ENCODE data around the gene RDH8.

Gene RDH8, protein sequence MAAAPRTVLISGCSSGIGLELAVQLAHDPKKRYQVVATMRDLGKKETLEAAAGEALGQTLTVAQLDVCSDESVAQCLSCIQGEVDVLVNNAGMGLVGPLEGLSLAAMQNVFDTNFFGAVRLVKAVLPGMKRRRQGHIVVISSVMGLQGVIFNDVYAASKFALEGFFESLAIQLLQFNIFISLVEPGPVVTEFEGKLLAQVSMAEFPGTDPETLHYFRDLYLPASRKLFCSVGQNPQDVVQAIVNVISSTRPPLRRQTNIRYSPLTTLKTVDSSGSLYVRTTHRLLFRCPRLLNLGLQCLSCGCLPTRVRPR

DNA sequence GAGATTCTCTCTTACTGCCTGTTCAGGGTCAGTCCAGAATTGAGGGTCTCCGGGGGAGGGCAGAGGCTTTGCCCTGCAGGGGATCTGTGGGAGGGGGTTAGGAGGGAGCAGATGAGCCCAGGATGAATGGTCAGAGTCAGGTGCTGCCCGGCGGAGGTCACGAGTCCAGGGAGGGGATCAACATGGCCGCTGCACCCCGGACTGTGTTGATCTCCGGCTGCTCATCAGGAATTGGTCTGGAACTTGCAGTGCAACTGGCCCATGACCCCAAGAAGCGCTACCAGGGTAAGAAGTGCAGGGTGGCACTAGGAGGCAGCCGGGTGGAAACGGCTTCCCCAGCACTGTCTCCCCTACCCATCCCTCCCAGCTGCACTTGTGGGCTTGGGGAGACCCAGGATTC, at the start of gene RDH8:
Gene RDH8 (plus strand): TSS at position 168 of the 400 bp plus-strand sequence. CDS start 15 bp downstream, at position 183.
- no peak for DNase-seq

DNA sequence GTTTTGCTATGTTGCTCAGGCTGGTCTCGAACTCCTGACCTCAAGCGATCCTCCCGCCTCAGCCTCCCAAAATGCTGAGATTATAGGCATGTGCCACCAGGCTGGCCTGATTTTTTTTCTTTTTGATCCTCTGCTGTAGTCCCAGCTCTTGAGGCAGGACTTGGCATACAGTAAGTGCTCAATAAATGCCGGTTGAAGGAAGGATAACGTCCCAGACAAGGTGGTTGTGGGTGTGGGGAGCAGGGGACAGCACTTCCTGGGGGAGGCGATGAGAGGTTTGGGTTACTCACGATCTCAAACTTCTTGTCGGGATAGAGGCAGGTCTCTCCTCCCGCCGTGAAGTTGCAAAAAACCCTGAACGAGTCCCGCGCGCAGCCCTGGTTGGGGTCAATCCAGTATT, 47.3 kb upstream of the RDH8 start:
- no peak for DNase-seq

DNA sequence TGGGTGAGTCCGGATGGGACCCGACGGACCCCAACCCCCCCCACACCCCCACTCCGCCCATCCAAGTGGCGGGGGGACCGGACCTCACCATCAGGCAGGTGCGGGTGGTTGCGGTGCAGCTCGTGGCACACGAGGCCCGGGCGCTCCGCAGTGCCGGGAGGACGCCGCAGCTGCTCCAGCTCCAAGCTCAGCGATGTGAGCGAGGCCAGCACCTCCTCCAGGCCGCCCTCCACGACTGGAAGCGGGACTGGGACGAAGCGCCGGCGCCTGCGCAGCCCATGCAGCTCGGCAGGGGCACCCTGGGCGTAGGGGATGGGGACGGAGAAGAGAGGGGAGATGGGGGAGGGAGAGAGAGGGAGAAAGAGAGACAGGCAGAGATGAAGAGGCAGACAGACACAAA, 46.8 kb upstream of the RDH8 start:
- DNase-seq = no peak

DNA sequence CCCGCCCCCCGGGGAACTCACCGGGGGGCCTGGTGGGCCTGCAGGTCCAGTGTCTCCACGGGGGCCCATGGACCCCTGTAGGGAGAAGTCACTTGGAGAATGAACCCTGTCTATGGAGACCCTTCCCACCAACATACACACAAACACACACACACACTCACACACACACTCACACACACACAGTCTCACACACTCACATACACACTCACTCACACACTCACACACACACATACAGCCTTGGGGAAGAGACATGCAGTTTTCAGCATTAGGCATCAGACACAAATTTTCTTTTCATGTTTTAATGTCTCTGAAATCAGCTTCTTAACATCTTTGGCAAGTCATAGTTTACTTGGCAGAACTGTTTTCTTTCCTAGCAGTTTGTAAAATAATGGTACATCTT, 46.0 kb upstream of the RDH8 start:
- no peak for DNase-seq

DNA sequence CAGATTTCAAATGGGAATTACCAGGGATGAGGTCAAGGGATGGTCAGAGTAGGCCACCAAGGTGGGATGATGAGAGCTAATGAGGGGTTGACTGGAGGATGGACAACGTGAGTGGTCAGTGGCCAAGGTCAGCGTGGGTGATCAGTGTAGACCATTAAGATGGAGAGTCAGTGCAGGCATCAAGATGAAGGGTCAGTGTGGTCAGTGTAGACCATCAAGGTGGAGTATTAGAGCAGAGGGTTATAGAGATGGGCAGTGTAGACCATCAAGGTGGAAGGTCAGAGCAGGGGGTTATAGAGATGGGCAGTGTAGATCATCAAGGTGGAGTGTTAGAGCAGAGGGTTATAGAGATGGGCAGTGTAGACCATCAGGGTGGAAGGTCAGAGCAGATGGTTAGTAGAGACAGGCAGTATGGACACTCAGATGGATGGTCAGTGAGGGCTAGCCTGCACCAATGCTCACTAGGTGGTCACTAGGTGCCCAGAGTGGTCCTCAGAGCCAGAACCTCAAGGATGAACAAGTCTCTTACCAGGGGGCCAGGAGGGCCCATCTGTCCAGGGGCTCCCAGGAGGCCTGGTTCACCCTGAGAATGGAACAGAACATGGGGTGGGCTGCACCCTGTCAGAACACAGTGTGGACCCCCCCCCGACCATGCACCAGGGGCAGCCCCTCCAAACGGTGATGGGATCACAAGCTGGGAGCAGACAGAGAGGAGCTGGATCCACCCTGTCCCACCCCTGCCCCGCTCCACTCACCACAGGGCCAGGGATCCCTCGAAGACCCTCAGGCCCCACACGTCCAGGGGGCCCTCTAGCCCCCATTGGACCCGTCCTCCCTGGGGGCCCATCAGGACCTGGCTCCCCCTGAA, 44.2 kb upstream of the RDH8 start:
- no peak for DNase-seq

DNA sequence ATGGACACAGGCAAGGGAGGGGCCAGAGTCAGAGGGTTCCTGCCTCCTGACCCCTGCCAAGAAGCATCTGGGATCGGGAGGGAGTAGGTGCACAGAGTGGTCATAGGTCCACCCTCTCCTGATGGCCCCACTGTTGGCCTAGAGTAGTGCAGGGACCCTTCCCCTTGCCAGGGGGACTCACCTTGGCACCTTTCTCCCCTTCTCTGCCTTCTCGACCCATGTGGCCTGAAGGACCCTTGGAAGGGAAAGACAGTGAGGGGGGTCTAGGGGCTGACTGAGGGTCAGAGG, 43.7 kb upstream of the RDH8 start:
- no peak for DNase-seq

DNA sequence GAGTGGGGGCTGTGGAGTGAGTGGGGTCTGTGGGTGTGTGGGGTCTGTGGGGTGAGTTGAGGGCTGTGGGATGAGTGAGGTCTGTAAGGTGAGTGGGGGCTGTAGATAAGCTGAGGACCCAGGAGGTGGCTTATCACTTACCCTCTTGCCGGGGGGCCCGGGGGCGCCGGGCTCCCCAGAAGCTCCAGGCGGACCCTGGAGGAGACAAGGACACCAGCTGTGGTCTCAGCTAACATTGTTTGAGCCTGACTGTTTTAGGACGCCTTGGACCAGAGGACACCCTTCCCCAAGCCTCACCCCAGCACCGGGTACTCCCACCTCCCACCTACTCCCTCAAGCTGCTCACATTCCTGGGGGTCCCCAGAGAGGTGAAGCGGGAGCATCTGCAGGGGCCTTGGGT, 42.8 kb upstream of the RDH8 start:
- no peak for DNase-seq

DNA sequence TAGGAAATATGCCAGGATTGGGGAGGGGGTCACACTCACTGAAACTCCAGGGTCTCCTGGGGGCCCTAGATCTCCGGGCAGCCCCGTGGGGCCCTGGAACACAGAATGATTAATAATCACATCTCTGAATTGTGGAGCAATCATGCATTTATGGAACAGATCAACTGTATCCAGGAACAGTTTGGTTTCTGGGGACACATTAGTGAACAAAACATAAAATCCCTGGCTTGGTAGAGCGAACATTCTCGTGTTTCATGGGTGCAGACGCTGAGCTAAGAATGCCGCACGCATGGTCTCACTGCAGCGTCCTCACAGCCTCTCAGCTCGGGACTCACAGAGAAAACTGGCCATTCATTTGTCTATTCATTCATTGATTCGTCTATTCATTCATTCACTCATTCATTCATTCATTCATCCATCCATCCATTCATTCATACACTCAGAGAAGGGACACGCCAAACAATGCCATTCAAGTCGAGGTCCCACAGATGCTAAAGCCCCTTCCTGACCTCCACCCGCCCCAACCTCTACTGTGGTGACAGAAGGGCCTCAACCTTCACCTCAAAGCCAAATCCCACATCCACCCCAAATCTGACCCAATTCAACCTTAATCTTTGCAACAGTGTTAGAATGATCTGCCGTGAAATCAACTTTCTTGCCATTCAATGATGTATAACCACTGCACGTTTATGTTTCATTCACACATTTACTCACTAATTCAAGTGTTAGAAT, 42.0 kb upstream of the RDH8 start:
- DNase-seq = no peak

DNA sequence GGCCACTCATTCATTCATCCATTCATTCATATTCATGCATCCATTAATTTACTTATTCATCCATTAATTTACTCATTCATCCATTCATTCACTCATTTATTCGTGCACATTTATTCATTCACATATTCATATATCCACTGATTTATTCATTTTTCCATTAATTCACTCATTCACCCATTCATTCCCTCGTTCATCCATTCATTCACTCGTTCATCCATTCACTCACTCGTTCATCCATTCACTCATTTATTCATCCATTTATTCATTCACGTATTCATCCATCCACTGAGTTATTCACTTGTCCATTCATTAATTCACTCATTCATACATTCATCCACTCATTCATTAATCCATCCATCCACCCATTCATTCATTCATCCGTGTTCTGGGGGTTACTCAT, 41.2 kb upstream of the RDH8 start:
- no peak for DNase-seq

DNA sequence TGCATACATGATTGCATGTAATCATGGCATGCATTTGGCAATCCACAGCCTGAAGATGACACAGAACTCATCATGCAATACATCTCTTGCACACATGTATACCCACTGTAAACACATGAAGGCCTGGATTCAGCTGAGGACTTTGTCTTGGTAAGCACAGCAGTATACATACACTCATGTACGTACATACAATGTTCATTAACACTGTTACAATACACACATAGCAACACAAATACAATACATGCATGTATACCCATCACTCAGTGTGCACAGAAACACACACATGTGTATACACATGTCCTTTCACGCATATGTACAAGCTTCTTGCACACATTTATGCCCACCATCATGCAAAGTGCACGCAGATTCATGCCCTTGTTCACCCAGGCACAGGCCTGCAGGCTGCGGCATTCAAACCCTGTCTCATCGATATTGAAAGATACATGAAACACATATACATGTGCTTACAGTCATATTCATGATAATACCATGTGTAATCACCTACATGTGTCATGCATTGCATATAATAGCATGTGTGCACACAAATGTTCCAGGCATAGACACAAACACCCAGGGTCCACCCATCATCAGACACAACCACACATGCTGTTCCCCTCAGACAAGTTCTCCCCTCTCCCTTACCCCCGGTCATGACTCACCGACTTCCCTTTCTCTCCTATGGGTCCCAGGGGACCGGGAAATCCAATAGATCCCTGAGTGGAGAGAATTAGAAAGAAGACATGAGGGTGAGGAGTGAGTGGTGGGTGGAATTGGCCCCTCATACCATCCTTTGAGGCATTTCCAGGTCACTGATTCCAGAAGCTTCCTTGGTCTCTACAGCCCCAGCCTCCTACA, 31.6 kb upstream of the RDH8 start:
- no peak for DNase-seq

DNA sequence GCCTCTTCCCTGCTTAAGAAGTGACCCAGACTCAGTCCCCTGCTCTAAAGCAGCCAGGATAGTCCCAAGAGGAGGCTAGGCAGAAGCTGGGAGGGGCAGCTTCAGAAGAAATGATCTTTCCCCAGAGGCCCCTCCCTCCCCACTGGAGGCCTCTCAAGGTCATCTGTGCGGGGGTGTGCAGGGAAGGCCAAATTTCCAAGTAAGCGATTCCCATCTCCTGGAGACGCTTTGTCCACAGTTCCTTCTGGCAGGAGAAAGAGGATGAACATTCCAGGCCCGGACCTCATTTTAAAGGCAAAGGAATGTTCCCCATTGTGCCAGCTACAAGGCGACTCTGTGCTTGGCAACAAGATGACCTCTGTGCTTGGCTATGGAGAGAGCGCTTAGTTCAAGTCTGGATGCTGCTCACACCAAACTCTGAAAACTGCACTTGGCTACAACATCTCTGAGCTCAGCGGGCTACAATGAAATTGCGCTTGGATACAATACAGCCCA, 26.4 kb upstream of the RDH8 start:
- no peak for DNase-seq

DNA sequence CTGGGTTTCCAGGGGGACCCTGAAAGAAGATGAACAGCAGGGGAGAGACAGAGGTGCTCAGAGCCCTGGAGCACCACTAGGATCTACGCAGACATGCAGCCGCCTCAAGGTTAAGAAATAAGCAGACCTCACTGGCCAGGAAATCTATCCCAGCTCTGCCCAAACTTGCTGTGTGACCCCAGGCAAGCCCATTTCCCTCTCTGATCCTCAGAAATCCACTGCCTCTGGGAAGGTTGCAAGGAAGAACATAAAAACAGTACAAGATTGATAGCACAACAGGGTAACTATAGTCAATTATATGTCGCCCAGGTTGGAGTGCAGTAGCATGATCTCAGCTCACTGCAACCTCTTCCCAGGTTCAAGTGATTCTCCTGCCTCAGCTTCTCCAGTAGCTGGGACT, 23.8 kb upstream of the RDH8 start:
- DNase-seq = no peak

DNA sequence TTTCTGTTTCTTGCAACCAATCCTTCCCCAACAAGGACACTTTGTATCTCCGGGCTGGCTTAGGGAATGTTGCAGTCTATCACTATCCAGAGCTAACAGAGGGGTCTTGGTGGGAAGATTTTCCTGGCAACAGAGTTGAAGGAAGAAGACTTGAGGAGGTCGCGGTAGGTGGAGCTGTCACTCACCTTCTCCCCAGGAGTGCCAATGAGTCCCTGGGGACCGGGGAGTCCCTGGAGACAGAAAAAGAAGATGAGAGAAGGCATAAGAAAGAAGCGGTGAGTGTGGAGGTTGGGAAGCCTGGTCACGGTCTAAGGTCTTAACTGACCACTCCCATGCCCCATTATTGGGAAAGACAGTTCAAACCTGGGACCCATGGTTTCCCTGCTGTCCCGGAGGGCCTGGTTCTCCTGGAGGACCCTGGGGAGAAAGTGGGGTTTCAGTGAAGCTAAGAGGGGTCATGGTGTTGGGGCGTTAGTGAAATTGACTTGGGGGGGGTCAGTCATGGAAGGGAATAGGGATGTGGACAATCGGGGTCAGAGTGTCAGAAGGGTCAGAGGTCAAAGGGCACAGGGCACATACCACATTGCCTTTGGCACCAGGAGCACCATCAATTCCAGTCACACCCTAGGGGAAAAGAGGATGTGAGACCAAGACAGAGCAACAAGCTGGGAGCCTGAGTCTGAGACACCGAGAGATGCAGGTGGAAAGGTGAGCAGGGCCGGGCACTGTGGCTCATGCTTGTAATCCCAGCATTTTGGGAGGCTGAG, 21.7 kb upstream of the RDH8 start:
- DNase-seq = no peak

DNA sequence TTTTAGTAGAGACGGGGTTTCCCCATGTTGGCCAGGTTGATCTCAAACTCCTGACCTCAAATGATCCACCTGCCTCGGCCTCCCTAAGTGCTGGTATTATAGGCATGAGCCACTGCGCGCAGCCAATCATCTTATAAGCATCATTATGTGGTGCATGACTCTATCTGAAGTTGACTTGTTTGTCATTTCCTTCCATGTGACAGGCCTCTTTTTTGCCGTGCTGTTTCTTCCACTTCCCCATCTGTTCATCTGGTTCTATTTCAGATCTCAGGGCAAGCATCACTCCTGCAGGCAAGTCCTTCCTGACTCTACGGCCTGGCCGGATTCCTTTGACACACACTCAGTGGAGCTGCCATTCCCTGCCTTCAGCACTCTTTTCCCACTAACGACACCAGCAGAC, 18.2 kb upstream of the RDH8 start:
- DNase-seq = no peak

DNA sequence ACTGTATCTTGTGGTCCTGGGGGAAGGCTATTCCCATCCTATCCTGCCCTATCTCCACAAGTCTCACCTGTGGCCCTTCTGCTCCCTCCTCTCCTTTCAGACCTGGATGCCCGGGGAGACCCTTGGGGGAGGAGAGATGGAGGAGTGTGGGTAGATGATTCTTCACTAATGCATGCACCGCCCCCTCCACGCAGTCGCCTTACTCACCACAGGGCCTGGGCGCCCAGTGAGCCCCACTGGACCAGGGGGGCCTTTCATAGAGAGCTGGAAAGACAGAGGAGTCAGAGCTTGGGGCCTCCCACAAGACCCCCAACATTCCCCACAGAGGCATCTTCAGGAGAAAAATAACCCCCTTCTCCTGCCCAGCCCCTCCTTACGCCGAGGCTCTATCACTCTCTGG, 17.3 kb upstream of the RDH8 start:
- no peak for DNase-seq

DNA sequence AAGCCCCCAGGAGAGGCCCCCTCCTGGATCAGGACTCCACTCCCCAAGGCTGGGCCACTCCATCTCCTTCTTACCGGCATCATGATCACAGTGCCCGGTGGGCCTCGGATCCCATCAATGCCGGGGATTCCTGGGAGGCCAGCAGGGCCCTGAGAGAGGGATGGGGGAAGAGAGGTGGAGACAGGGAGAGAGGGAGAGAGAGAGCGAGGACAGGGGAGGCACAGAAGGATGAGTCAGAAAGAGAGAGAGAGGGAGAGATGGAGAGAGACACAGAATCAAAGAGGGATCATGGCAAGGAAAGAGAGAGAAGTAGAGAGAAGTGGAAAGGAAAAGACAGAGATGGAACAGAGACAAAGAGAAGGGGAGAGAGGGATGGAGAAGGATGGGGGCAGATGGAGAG, 16.7 kb upstream of the RDH8 start:
- DNase-seq = no peak

DNA sequence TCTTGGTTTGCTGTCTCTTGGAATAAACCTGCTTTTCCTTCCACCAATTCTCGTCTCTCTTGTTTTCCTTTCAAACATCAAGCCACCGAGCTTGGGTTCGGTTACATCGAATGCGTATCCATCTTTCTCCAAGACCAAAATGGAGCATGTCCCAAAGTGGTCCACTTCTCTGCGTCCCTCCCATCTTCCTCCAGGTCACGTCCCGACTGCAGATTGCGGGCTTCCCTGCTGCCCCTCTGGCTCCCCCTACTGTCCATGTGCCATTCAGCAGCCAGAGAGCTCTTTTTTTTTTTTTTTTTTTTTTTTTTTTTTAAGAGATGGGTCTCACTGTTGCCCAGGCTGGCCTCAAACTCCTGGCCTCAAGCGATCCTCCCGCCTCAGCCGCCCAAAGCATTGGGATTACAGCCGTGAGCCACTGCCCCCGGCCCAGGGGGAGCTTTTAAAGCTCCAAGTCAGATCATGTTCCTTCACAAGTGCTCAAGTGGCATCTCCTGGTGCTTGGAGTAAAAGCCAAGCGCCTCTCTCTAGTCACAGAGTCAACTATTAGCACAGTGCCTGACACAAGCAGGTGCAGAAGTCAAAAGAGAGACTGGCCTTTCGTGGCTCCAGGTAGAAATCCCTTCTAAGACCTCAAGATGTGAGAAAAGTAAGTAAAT, 13.0 kb upstream of the RDH8 start:
- peak; percentile 79 for DNase-seq

DNA sequence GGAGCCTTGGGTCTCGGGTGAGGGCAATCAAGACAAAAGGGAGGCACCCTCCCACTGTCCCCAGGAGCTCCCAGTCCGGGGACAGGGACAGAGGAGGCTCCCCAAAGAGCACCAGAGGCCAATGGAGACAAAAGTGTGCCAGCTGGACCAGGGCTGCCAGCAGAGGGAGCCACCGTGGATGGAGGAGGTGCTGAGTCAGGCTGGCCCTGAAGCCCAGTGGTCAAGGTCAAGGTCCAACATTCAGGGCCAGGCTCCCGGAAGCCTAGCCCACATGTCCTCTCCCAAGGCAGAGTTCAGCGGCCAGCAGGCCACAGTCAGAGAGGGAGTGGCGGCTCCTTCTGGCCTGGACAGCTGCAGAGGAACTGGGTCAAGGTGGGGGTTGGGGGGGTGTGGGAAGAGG, 11.4 kb upstream of the RDH8 start:
- no peak for DNase-seq

DNA sequence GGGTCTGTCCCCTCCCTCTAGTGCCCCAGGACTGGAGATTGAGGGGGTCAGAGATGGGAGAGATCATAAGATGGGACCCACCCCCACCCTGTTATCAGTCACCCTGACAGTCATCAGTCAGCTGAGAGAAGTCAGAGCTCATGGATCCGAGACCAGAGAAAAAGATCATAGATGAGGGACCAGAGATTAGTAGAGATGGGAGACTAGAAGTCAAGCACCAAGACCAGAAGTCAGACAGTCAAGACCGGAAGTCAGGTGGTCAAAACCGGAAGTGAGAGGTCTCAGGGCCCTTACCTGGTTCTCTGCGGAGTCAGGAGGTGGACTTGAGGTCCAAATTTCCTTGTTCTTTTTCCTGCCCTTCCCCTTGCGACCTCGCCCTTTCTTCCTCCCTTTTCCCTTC, 10.0 kb upstream of the RDH8 start:
- DNase-seq = no peak

DNA sequence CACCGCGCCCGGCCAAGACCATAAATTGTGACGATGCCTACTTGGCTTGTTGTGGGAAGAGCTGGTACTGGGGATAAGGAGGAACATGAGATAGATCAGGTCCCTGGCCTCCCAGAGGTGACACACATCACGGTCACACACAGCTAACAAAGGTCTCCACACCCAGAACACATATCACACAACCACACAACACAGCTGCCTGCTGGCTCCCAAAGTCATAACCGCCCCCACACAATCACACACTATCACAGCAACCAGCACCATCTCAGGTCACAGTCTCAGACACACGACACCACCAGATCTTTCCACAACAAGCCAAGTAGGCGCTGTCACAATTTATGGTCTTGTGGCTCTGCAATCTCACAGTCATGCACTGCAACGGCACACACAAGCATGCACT, 8.7 kb upstream of the RDH8 start:
- no peak for DNase-seq

DNA sequence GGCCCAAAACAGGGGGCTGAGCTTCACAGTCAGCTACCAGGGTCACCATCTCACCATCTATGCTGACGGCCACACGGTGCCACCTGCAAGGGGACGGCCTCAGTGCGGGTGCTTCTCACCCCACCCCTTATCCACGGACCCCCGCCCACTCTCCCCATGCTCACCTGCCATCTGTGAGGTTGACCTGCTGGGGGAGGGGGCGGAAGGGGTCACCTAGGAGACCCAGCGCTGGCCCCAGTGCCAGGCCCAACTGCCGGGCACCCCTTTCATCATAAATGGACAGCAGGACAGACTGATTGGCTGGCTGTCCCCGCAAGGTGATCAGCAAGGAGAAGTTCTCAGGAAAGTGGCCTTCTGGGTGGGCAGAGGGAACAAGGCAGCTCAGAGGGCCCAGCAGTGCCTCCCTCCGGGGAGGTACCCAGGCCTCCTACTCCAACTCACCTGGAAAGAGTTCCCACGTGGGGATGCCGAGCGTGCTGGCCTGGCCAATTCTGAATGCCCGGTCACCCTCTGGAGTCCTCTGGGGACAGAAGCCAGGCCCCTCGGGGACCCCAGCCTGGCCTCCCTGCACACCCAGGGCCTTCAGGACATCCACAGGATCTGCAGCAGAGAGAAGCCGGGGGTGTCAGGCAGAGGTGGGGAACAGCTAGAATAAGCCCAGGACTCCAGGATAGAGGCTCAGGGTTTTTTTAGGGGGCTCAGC, 7.5 kb upstream of the RDH8 start:
- DNase-seq = no peak

Data from stimulated activated CD4-positive, alpha-beta T cell treated with anti-CD3 and anti-CD28 coated beads, Interleukin-15, amount 100 ng/mL, for 24 hours (primary cell).